Prostate gland (tissue), 2 donors: ENCODE measurements around the gene BPIFA2.

Experiments used
- CTCF ChIP-seq, 4 experiments: fragments of 200-600 bp in 2 of 4; fragments of 450-650 bp in 2 of 4; sonication (generic) in 2 of 4; IDR thresholded peaks; 1 replicate in 3 of 4; 2 replicates in 1 of 4; pipeline ENCODE4 v1.5.1; 2016 to 2019; ENCODE audit warnings: antibody characterized with exemption in 4 of 4, mild to moderate bottlenecking in 2 of 4, moderate library complexity in 2 of 4
- POLR2A ChIP-seq: fragments of 450-650 bp; IDR thresholded peaks from one replicate; pipeline ENCODE4 v1.6.1; 2016; ENCODE audit warnings: antibody characterized with exemption, mild to moderate bottlenecking

- no peak for TF ChIP-seq CTCF (IDR thresholded peaks at IDR 0.05)
- no peak for TF ChIP-seq POLR2A
Observed at GRCh38 chr20:33131949-33132473, 35.9 kb upstream of the BPIFA2 start.
